GM21737 (cell line): ENCODE results near the gene PDE3A.

Experiments used
- ATAC-seq: cut with Tn5 transposase; IDR thresholded peaks from one replicate; pipeline ENCODE4 v1.9.1; 2021; ENCODE audit warnings: mild to moderate bottlenecking, moderate library complexity; ENCODE audit not compliant: unreplicated experiment

PDE3A gene

DNA sequence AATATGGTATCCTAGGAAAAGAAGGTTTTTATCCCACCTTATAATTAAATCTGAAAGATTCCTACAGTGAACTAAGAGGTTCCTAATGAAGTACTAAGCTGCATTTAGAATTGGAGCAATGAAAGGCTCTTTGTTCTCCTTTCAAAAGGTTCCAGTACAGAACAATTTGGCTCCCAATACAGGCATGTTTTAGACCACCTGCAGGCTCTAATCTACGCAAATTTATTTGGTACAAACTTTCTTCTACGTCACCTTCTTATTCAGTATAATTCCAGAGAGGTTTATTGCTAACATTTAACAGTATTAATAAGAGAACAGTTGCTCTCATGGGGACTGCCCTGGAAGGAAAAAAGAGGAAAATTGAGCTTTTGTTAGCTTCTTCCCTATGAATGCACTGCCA, 289.2 kb downstream of the PDE3A start:
- no peak for ATAC-seq

- no peak for ATAC-seq
These were observed 313.0 kb downstream of the PDE3A start for GRCh38 chr12:20681334-20681733.

GRCh38 chr12:20695232-20695631, 326.9 kb downstream of the PDE3A start, which contains the start of gene SLCO1C1:
SLCO1C1 (plus strand) TSS chr12:20695332; CDS start chr12:20699577, 4,245 bp downstream.
- no peak for ATAC-seq

- no peak for ATAC-seq
These were observed 328.0 kb downstream of the PDE3A start for GRCh38 chr12:20696181-20696905.

DNA sequence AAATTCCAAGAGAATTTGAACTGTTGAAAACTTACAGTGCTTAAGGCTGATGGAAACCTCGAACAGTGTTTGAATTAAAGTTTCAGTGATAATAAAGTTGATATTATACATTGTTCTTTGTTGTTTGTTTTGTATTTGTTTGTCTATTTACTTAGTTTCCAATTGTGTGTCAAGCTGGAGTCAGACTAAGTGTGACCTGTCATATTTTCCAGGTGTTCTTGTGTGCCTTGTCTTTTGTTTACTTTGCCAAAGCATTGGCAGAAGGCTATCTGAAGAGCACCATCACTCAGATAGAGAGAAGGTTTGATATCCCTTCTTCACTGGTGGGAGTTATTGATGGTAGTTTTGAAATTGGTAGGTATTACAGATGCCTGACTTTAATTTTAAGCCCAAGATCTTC, 332.8 kb downstream of the PDE3A start:
- ATAC-seq = no peak

- ATAC-seq = no peak
These were observed 336.5 kb downstream of the PDE3A start for GRCh38 chr12:20704860-20705259.

DNA sequence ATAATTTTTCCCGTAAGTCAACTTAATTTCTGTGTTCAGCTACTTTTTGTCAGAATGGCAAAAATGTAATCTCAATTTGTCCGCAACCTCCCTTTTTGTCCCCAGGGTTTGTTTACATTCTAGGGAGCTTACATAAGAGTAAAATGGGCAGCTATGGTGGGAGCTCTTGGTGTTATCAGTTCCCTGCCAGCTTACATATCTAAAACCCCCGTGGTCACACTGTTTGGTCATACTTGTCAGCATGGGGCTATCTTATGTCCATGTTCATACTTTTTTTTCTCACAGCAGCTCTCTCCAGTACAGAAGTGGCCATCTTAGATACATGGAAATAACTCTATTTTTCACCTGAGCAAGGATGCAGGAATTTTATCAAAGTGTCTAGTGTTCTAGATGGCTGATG, 343.5 kb downstream of the PDE3A start:
- ATAC-seq = no peak

GRCh38 chr12:20716037-20716436, 347.7 kb downstream of the PDE3A start:
- no peak for ATAC-seq

- no peak for ATAC-seq
These were observed 348.6 kb downstream of the PDE3A start for GRCh38 chr12:20716985-20717384.

- no peak for ATAC-seq
These were observed 350.0 kb downstream of the PDE3A start for GRCh38 chr12:20718294-20718693.

DNA sequence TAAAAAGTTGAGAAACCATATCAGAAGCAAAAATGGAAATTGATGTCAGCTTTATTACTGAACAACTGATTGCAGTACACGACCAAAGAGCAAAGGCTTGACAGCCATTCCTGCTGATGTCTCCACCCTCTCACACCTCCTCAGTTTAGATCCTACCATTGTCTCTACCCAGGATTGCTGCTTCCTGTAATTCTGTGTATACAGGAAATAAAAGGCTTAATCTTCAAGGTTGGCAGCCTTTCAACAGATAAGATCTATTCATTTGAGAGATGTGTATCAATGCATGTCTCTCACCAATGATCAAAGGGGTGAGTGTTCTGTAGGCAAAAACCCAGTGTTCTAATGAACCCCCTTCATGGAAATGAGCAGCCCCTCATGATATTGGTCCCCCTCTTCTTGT, 353.8 kb downstream of the PDE3A start:
- ATAC-seq = no peak

DNA sequence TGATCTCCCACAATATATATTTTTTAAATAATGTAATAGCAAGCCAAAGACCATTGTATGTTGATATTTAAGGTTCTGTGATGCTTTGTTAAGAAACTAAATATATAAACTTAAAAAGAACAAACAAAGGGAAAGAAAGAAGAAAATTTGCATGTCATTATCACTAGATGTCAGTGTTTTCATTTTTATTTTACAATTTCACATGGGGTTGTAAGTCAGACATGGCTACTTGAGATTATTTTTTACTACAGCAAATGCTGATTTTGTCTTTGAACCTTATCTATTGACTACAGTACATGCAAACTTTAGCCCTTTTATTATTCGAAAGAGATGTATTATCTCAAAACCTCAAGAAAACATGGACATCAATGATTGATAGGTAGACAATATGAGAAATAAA, 362.9 kb downstream of the PDE3A start:
- ATAC-seq = no peak
